GM23338 (cell line): ENCODE data around the gene MYDGF. TPM values are rescaled to one million over a fixed set of nuclear protein-coding genes. Genes with fewer than 3 reads are reported as not detected.
A peak's percentile ranks its signal among the peaks of the same experiment; 100 is the strongest.

Experiments used
- ATAC-seq: fragments of 200-7000 bp; cut with Tn5 transposase; 3 replicates; pipeline ENCODE4 v1.9.1; 2020
- DNase-seq: peaks from one replicate; pipeline ENCODE4 v3.0.0-alpha.2; 2015; ENCODE audit warnings: low spot score
- H2AFZ ChIP-seq: fragments of 200-600 bp; sonication (generic); 2 replicates; pipeline ENCODE4 v1.8.0; 2016; ENCODE audit warnings: antibody characterized with exemption, mild to moderate bottlenecking, moderate library complexity
- H3F3A ChIP-seq: fragments of 200-600 bp; sonication (generic); replicated peaks from 2 replicates; pipeline ENCODE4 v1.8.0; 2017; ENCODE audit warnings: antibody characterized with exemption, mixed run types, low read depth
- H3K27ac ChIP-seq: fragments of 200-600 bp; sonication (generic); 2 replicates; pipeline ENCODE4 v1.6.1; 2016; ENCODE audit warnings: low read depth
- H3K27me3 ChIP-seq: fragments of 200-600 bp; sonication (generic); 2 replicates; pipeline ENCODE4 v1.8.0; 2016; ENCODE audit warnings: mild to moderate bottlenecking, mixed run types, moderate library complexity; ENCODE audit not compliant: insufficient read depth
- H3K36me3 ChIP-seq: fragments of 200-600 bp; sonication (generic); 2 replicates; pipeline ENCODE4 v1.8.0; 2016; ENCODE audit warnings: mild to moderate bottlenecking; ENCODE audit not compliant: insufficient read depth
- H3K4me1 ChIP-seq: fragments of 200-600 bp; sonication (generic); 2 replicates; pipeline ENCODE4 v1.8.0; 2016; ENCODE audit warnings: mild to moderate bottlenecking, moderate library complexity; ENCODE audit not compliant: insufficient read depth
- H3K4me2 ChIP-seq: fragments of 200-600 bp; sonication (generic); 2 replicates; pipeline ENCODE4 v1.7.1; 2017; ENCODE audit warnings: mixed run types
- H3K4me3 ChIP-seq: fragments of 200-600 bp; sonication (generic); 2 replicates; pipeline ENCODE4 v1.6.1; 2016; ENCODE audit warnings: mixed run types
- H3K79me2 ChIP-seq: fragments of 200-600 bp; sonication (generic); replicated peaks from 2 replicates; pipeline ENCODE4 v1.8.0; 2017; ENCODE audit warnings: mild to moderate bottlenecking; ENCODE audit not compliant: insufficient read depth
- H3K9me2 ChIP-seq: fragments of 200-600 bp; sonication (generic); 2 replicates; pipeline ENCODE4 v1.8.0; 2017; ENCODE audit not compliant: insufficient read depth
- H4K20me1 ChIP-seq: fragments of 200-600 bp; sonication (generic); replicated peaks from 2 replicates; pipeline ENCODE4 v1.8.0; 2017; ENCODE audit warnings: mild to moderate bottlenecking; ENCODE audit not compliant: insufficient read depth
- H3K27ac Mint-ChIP-seq: 2 replicates; pipeline ENCODE4 v1.8.0; 2020; ENCODE audit warnings: inconsistent platforms, mild to moderate bottlenecking, moderate library complexity, mixed read lengths
- H3K27me3 Mint-ChIP-seq: 3 replicates; pipeline ENCODE4 v1.8.0; 2022; ENCODE audit warnings: low read depth, mild to moderate bottlenecking, moderate library complexity, mixed read lengths, inconsistent platforms; ENCODE audit not compliant: insufficient read depth, poor library complexity
- H3K36me3 Mint-ChIP-seq: 3 replicates; pipeline ENCODE4 v1.8.0; 2021; ENCODE audit warnings: low read depth, mild to moderate bottlenecking, inconsistent platforms, moderate library complexity, mixed read lengths
- H3K4me1 Mint-ChIP-seq: 3 replicates; pipeline ENCODE4 v1.8.0; 2020; ENCODE audit warnings: mild to moderate bottlenecking, inconsistent platforms, mixed read lengths
- H3K4me3 Mint-ChIP-seq: 3 replicates; pipeline ENCODE4 v1.8.0; 2021; ENCODE audit warnings: moderate library complexity, mild to moderate bottlenecking, inconsistent platforms, mixed read lengths
- H3K9me3 Mint-ChIP-seq: 3 replicates; pipeline ENCODE4 v1.8.0; 2020; ENCODE audit warnings: moderate library complexity, mild to moderate bottlenecking, inconsistent platforms, mixed read lengths
- CREB1 ChIP-seq: fragments of 250-450 bp; sonication (Bioruptor Pico); IDR thresholded peaks from 2 replicates; pipeline ENCODE4 v1.5.0; 2020; ENCODE audit warnings: low read depth, mild to moderate bottlenecking, moderate library complexity
- CTCF ChIP-seq, 2 experiments: fragments of 200-600 bp in 1 of 2; sonication (generic) in 1 of 2; conservative IDR thresholded peaks; 2 replicates each; pipeline versions ENCODE4 v1.5.1 to v1.6.1; 2016 to 2017; ENCODE audit warnings: antibody characterized with exemption in 2 of 2, low read depth in 2 of 2, mild to moderate bottlenecking in 2 of 2, moderate library complexity in 1 of 2
- EZH2 ChIP-seq: fragments of 200-600 bp; sonication (generic); IDR thresholded peaks from one replicate; pipeline ENCODE4 v1.8.0; 2017; ENCODE audit warnings: antibody characterized with exemption, mild to moderate bottlenecking, low read depth; ENCODE audit not compliant: unreplicated experiment
- EZH2phosphoT487 ChIP-seq: fragments of 200-600 bp; sonication (generic); IDR thresholded peaks from one replicate; pipeline ENCODE4 v1.8.1; 2018; ENCODE audit warnings: antibody characterized with exemption; ENCODE audit not compliant: unreplicated experiment
- JUNB ChIP-seq: IDR thresholded peaks from one replicate; pipeline ENCODE4 v1.6.1; 2016; ENCODE audit warnings: antibody characterized with exemption; ENCODE audit not compliant: unreplicated experiment
- NANOG ChIP-seq: IDR thresholded peaks from 2 replicates; pipeline ENCODE4 v1.6.1; 2016; ENCODE audit warnings: antibody characterized with exemption, borderline replicate concordance
- POLR2AphosphoS5 ChIP-seq: IDR thresholded peaks from 2 replicates; pipeline ENCODE4 v1.6.1; 2016; ENCODE audit warnings: antibody characterized with exemption, low read depth
- REST ChIP-seq: IDR thresholded peaks from one replicate; pipeline ENCODE4 v1.6.1; 2018; ENCODE audit warnings: antibody characterized with exemption; ENCODE audit not compliant: unreplicated experiment
- STAT1 ChIP-seq: IDR thresholded peaks from one replicate; pipeline ENCODE4 v1.6.1; 2016; ENCODE audit warnings: antibody characterized with exemption; ENCODE audit not compliant: unreplicated experiment
- ZNF114 ChIP-seq: fragments of 250-450 bp; sonication (Bioruptor Pico); IDR thresholded peaks from 2 replicates; pipeline ENCODE4 v1.5.0; 2020; ENCODE audit warnings: mild to moderate bottlenecking, moderate library complexity
- ZNF331 ChIP-seq: fragments of 250-450 bp; sonication (Bioruptor Pico); IDR thresholded peaks from 2 replicates; pipeline ENCODE4 v1.5.0; 2020; ENCODE audit warnings: low read depth, mild to moderate bottlenecking, moderate library complexity
- polyA plus RNA-seq: library from polyadenylated mRNA; unstranded; fragments of >200 nt; fragmentation: Nextera tagmentation; extraction: Ambion mirVana; gene quantifications from 2 replicates; pipeline ENCODE4 v1.2.1, GENCODE V29; 2016
- total RNA-seq: library from RNA; depleted of rRNA; stranded (reverse); fragments of >200 nt; shearing (Covaris generic); gene quantifications from 2 replicates; pipeline ENCODE4 v1.2.3, GENCODE V29; 2014
- TF ChIP-seq, protein P1 (sequence below): fragments of 250-450 bp; sonication (Bioruptor Pico); IDR thresholded peaks from 2 replicates; pipeline ENCODE4 v1.5.0; 2020; ENCODE audit warnings: mild to moderate bottlenecking, moderate library complexity
- TF ChIP-seq, protein P2 (sequence below): IDR thresholded peaks from 2 replicates; pipeline ENCODE4 v1.6.1; 2016; ENCODE audit warnings: antibody characterized with exemption

MYDGF gene
- total and polyA plus RNA-seq, 2 experiments from 2014 or later = 42.3 to 99.5 TPM

GRCh38 chr19:4707956-4708650 is 38.0 kb upstream of the MYDGF start:
- H3K36me3 ChIP-seq = no peaks in the 10 kb centered on the region; the same call in 1 of the 2 replicates
- H3K4me1 ChIP-seq = no peaks in the 10 kb centered on the region
- H3K27ac Mint-ChIP-seq = peak overlapping the region; percentile 65; the same call in 1 of the 2 replicates
- no peak for TF ChIP-seq REST
- no peak for TF ChIP-seq POLR2AphosphoS5
- no peak for TF ChIP-seq EZH2
- no peak for TF ChIP-seq CTCF (conservative IDR thresholded peaks at IDR 0.05; ENCODE audit: low read depth in 2 of 2)
- TF ChIP-seq CREB1 (CRISPR knock-in tag) = no peak
- TF ChIP-seq ZNF331 (CRISPR knock-in tag) = no peak
- TF ChIP-seq ZNF114 (CRISPR knock-in tag) = no peak
- no peak for TF ChIP-seq STAT1
- TF ChIP-seq JUNB = no peak
- TF ChIP-seq, protein P1, sequence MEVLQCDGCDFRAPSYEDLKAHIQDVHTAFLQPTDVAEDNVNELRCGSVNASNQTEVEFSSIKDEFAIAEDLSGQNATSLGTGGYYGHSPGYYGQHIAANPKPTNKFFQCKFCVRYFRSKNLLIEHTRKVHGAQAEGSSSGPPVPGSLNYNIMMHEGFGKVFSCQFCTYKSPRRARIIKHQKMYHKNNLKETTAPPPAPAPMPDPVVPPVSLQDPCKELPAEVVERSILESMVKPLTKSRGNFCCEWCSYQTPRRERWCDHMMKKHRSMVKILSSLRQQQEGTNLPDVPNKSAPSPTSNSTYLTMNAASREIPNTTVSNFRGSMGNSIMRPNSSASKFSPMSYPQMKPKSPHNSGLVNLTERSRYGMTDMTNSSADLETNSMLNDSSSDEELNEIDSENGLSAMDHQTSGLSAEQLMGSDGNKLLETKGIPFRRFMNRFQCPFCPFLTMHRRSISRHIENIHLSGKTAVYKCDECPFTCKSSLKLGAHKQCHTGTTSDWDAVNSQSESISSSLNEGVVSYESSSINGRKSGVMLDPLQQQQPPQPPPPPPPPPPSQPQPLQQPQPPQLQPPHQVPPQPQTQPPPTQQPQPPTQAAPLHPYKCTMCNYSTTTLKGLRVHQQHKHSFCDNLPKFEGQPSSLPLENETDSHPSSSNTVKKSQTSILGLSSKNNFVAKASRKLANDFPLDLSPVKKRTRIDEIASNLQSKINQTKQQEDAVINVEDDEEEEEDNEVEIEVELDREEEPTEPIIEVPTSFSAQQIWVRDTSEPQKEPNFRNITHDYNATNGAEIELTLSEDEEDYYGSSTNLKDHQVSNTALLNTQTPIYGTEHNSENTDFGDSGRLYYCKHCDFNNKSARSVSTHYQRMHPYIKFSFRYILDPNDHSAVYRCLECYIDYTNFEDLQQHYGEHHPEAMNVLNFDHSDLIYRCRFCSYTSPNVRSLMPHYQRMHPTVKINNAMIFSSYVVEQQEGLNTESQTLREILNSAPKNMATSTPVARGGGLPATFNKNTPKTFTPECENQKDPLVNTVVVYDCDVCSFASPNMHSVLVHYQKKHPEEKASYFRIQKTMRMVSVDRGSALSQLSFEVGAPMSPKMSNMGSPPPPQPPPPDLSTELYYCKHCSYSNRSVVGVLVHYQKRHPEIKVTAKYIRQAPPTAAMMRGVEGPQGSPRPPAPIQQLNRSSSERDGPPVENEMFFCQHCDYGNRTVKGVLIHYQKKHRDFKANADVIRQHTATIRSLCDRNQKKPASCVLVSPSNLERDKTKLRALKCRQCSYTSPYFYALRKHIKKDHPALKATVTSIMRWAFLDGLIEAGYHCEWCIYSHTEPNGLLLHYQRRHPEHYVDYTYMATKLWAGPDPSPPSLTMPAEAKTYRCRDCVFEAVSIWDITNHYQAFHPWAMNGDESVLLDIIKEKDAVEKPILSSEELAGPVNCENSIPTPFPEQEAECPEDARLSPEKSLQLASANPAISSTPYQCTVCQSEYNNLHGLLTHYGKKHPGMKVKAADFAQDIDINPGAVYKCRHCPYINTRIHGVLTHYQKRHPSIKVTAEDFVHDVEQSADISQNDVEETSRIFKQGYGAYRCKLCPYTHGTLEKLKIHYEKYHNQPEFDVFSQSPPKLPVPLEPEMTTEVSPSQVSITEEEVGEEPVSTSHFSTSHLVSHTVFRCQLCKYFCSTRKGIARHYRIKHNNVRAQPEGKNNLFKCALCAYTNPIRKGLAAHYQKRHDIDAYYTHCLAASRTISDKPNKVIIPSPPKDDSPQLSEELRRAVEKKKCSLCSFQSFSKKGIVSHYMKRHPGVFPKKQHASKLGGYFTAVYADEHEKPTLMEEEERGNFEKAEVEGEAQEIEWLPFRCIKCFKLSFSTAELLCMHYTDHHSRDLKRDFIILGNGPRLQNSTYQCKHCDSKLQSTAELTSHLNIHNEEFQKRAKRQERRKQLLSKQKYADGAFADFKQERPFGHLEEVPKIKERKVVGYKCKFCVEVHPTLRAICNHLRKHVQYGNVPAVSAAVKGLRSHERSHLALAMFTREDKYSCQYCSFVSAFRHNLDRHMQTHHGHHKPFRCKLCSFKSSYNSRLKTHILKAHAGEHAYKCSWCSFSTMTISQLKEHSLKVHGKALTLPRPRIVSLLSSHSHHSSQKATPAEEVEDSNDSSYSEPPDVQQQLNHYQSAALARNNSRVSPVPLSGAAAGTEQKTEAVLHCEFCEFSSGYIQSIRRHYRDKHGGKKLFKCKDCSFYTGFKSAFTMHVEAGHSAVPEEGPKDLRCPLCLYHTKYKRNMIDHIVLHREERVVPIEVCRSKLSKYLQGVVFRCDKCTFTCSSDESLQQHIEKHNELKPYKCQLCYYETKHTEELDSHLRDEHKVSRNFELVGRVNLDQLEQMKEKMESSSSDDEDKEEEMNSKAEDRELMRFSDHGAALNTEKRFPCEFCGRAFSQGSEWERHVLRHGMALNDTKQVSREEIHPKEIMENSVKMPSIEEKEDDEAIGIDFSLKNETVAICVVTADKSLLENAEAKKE (CRISPR knock-in tag) = no peak
- no peak for TF ChIP-seq EZH2phosphoT487
- TF ChIP-seq, protein P2, sequence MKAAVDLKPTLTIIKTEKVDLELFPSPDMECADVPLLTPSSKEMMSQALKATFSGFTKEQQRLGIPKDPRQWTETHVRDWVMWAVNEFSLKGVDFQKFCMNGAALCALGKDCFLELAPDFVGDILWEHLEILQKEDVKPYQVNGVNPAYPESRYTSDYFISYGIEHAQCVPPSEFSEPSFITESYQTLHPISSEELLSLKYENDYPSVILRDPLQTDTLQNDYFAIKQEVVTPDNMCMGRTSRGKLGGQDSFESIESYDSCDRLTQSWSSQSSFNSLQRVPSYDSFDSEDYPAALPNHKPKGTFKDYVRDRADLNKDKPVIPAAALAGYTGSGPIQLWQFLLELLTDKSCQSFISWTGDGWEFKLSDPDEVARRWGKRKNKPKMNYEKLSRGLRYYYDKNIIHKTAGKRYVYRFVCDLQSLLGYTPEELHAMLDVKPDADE = no peak
- TF ChIP-seq NANOG = no peak
- no peaks in the 10 kb centered on the region for H3K9me3 Mint-ChIP-seq
- peaks cover 10% of the 10 kb centered on the region for H3K27me3 Mint-ChIP-seq
- no peak overlapping the region for H2AFZ ChIP-seq
- H3F3A ChIP-seq = no peaks in the 10 kb centered on the region
- H4K20me1 ChIP-seq = peaks cover 4% of the 10 kb centered on the region; the same call in 1 of the 2 replicates
- no peaks in the 10 kb centered on the region for H3K4me1 Mint-ChIP-seq
- peaks cover 41% of the 10 kb centered on the region for H3K36me3 Mint-ChIP-seq
- H3K4me3 Mint-ChIP-seq = no peak overlapping the region
- ATAC-seq (no peak), DNase-seq (no peak)
- H3K27ac ChIP-seq = no peak overlapping the region
- H3K79me2 ChIP-seq = no peaks in the 10 kb centered on the region
- no peak overlapping the region for H3K4me2 ChIP-seq
- no peak overlapping the region for H3K4me3 ChIP-seq
- no peaks in the 10 kb centered on the region for H3K9me2 ChIP-seq
- no peaks in the 10 kb centered on the region for H3K27me3 ChIP-seq
